HG02642 (cell line): Measurements from ENCODE around the gene RBKS.

Source experiments
- ATAC-seq: cut with Tn5 transposase; IDR thresholded peaks from one replicate; pipeline ENCODE4 v1.9.1; 2021; ENCODE audit warnings: mild to moderate bottlenecking; ENCODE audit not compliant: unreplicated experiment, poor library complexity

Gene RBKS

DNA sequence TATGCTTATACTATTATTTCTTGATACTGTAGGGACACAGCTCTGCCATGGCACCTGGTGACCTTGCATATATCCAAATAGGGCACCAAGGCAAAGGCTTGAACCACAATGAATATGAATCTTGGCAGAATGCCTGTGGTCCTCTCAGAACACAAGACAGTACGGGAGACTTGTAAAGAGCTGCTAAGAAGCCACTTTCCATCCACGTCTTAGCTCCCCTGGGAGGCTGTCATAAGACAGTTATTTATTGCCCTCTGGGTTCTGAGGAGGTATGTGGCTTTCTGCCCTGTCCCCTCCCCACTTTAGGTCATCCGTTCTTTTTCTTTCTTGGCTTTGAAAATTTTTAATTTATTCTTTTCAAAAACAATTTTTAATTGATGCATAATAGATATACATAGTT, 148.5 kb downstream of the RBKS start:
- no peak for ATAC-seq

DNA sequence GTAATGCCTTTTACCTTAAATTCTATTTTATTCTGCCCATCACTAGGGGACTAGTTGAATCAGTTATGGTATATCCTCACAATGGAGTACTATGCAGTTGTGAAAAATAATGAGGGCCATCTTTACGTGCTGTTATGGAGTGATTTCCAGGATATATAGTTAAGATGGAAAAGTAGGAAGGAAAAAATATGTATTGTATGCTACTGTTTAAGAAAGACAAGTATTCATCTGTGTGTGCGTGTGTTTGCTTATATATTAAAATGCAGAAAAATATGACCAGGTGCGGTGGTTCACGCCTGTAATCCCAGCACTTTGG, 151.2 kb downstream of the RBKS start:
- no peak for ATAC-seq

GRCh38 chr2:27738349-27739057, 151.7 kb downstream of the RBKS start:
- ATAC-seq: no peak

GRCh38 chr2:27737676-27738348, 152.4 kb downstream of the RBKS start:
- no peak for ATAC-seq

- ATAC-seq: no peak
Observed at GRCh38 chr2:27736890-27737204, 153.3 kb downstream of the RBKS start.

DNA sequence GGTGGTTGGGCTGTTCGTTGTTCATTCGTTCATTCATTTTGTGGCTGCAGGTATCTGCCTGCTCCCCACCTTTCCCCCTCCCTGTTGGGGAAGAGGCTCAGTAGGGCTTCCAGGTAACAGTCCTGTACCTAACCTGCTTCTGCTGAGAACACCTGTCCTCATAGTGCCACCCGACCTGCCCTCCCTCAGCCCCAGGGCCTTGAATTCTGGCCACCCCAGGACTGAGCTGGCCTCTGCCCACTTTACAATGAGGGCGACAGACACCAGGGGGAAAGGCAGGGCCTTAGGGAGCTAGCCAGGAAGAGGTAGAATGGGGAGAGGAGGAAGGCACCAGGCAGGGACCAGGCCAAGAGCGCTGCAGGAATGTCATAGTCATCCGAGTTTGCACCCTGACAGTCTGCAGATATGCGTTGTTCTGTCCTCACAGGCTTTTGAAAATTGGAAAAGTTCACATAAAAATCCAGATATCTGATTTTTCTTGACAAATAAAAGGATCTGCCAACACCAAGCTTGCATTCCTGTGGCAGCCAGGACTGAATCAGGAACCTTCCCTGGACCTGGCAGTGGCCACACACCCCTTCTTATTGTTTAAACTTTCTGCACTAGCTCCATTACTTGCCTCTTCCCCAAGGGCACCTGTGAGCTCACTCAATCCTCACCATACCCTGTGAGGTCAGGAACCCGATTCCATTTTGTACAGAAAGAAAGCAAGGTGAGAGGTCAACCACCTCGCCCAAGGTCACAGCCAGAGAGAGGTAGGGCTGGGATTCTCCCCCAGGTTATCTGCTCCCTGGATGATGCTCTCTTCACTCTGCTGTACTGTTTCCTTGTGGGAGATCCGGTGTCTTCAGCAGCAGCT, 153.9 kb downstream of the RBKS start:
- ATAC-seq: no peak

- ATAC-seq: no peak
Observed at GRCh38 chr2:27735263-27735904, 154.8 kb downstream of the RBKS start.

DNA sequence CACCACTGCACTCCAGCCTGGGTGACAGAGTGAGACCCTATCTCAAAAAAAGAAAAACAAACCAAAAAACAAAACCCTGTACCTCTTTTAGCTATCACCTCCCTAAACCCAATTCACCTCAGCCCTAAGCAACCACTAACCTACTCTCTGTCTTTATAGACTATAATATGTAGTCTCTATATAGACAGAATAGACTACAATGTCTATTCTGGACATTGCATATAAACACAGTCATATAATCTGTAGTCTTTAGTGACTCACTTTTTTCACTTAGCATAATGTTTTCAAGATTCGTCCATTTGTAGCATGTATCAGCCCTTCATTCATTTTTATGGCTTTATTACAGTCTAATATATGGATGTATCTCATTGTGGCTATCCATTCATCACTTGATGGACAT, 155.9 kb downstream of the RBKS start:
- no peak for ATAC-seq
